IMR-90 (cell line): Measurements from ENCODE around the gene STAT1. TPM values are rescaled to one million over a fixed set of nuclear protein-coding genes. Genes with fewer than 3 reads are reported as not detected.

Experiments
- ATAC-seq: fragments of 200-7000 bp; cut with Tn5 transposase; 2 replicates; pipeline ENCODE4 v1.9.1; 2020; ENCODE audit warnings: low read depth, mild to moderate bottlenecking, moderate library complexity
- BruUV-seq: library from RNA; stranded (reverse); fragments of 400-500 nt; replicated peaks from 2 replicates; lab custom pipeline; 2021; lab: Mats Ljungman, UMichigan
- CTCF ChIA-PET: fragments of 300-600 bp; formaldehyde crosslinking; extraction: SDS; loops from one replicate; lab custom pipeline; 2021; ENCODE audit warnings: antibody characterized with exemption; lab: Yijun Ruan, JAX
- POLR2A ChIA-PET: fragments of 300-600 bp; sonication (Branson Sonifier 250); formaldehyde crosslinking; loops from one replicate; lab custom pipeline; 2022; ENCODE audit warnings: antibody characterized with exemption; ENCODE audit not compliant: unreplicated experiment; lab: Charles Lee
- DNase-seq: peaks from one replicate; pipeline ENCODE4 v3.0.0; 2013
- H2AFZ ChIP-seq: replicated peaks from 2 replicates; pipeline ENCODE3; 2013; ENCODE audit warnings: low read length, mild to moderate bottlenecking; ENCODE audit not compliant: poor library complexity
- H2AK5ac ChIP-seq: 2 replicates; pipeline ENCODE4 v1.6.1; 2013; ENCODE audit warnings: low read depth, low read length, inconsistent platforms
- H2AK9ac ChIP-seq: replicated peaks from 2 replicates; pipeline ENCODE3; 2013; ENCODE audit warnings: mild to moderate bottlenecking, low read depth, low read length, moderate library complexity; ENCODE audit not compliant: poor library complexity
- H2BK120ac ChIP-seq: 2 replicates; pipeline ENCODE4 v1.6.1; 2013; ENCODE audit warnings: low read depth, low read length, inconsistent platforms
- H2BK15ac ChIP-seq: 3 replicates; pipeline ENCODE4 v1.6.1; 2013; ENCODE audit warnings: low read depth, low read length, inconsistent platforms
- H2BK20ac ChIP-seq: 2 replicates; pipeline ENCODE4 v1.6.1; 2013; ENCODE audit warnings: low read depth, mild to moderate bottlenecking, inconsistent platforms, low read length, moderate library complexity
- H2BK5ac ChIP-seq: 2 replicates; pipeline ENCODE4 v1.6.1; 2013; ENCODE audit warnings: mild to moderate bottlenecking, low read depth, low read length, inconsistent platforms; ENCODE audit not compliant: poor library complexity, severe bottlenecking
- H3K14ac ChIP-seq: replicated peaks from 2 replicates; pipeline ENCODE4 v1.6.1; 2013; ENCODE audit warnings: low read depth, low read length, inconsistent platforms
- H3K18ac ChIP-seq: 2 replicates; pipeline ENCODE4 v1.6.1; 2013; ENCODE audit warnings: low read depth, low read length, control low read depth
- H3K23ac ChIP-seq: 2 replicates; pipeline ENCODE4 v1.6.1; 2013; ENCODE audit warnings: low read depth, low read length, inconsistent platforms
- H3K27ac ChIP-seq: 2 replicates; pipeline ENCODE4 v1.5.1; 2013; ENCODE audit warnings: mild to moderate bottlenecking, control low read depth, low read length; ENCODE audit not compliant: insufficient read depth
- H3K27me3 ChIP-seq: 2 replicates; pipeline ENCODE4 v1.6.1; 2013; ENCODE audit warnings: low read length; ENCODE audit not compliant: control insufficient read depth, insufficient read depth
- H3K36me3 ChIP-seq: 2 replicates; pipeline ENCODE4 v1.6.1; 2013; ENCODE audit warnings: low read length, mixed read lengths; ENCODE audit not compliant: control insufficient read depth, insufficient read depth
- H3K4ac ChIP-seq: 2 replicates; pipeline ENCODE4 v1.6.1; 2013; ENCODE audit warnings: low read depth, low read length, inconsistent platforms
- H3K4me1 ChIP-seq: 2 replicates; pipeline ENCODE4 v1.6.1; 2013; ENCODE audit warnings: low read length, mixed read lengths; ENCODE audit not compliant: control insufficient read depth, insufficient read depth
- H3K4me2 ChIP-seq: 2 replicates; pipeline ENCODE4 v1.6.1; 2013; ENCODE audit warnings: low read depth, mild to moderate bottlenecking, control low read depth, low read length, moderate library complexity
- H3K4me3 ChIP-seq: 2 replicates; pipeline ENCODE4 v1.5.1; 2013; ENCODE audit warnings: low read depth, mild to moderate bottlenecking, control low read depth, low read length, moderate library complexity; ENCODE audit not compliant: insufficient read depth
- H3K56ac ChIP-seq: 2 replicates; pipeline ENCODE4 v1.6.1; 2013; ENCODE audit warnings: low read length, inconsistent platforms; ENCODE audit not compliant: insufficient read depth; ENCODE audit errors: extremely low read depth
- H3K79me1 ChIP-seq, 2 experiments: 2 replicates each; pipeline ENCODE4 v1.6.1; 2013; ENCODE audit warnings: low read length in 2 of 2, inconsistent platforms in 1 of 2, low read depth in 1 of 2
- H3K9ac ChIP-seq: 2 replicates; pipeline ENCODE4 v1.6.1; 2013; ENCODE audit warnings: low read depth, low read length, control low read depth
- H3K9me1 ChIP-seq: 2 replicates; pipeline ENCODE4 v1.6.1; 2013; ENCODE audit warnings: low read length, inconsistent platforms; ENCODE audit not compliant: insufficient read depth
- H3K9me3 ChIP-seq: 2 replicates; pipeline ENCODE4 v1.6.1; 2013; ENCODE audit warnings: low read length; ENCODE audit not compliant: control insufficient read depth, insufficient read depth
- H4K20me1 ChIP-seq: 2 replicates; pipeline ENCODE4 v1.6.1; 2013; ENCODE audit warnings: low read length, inconsistent platforms; ENCODE audit not compliant: insufficient read depth
- H4K5ac ChIP-seq: 2 replicates; pipeline ENCODE4 v1.6.1; 2013; ENCODE audit warnings: mild to moderate bottlenecking, low read depth, low read length, control low read depth
- H4K8ac ChIP-seq, 2 experiments: 2 replicates each; pipeline ENCODE4 v1.6.1; 2013; ENCODE audit warnings: low read depth in 2 of 2, low read length in 2 of 2, control low read depth in 1 of 2, inconsistent platforms in 1 of 2
- H4K91ac ChIP-seq: 2 replicates; pipeline ENCODE4 v1.6.1; 2013; ENCODE audit warnings: low read depth, low read length, inconsistent platforms; ENCODE audit not compliant: insufficient read depth
- BHLHE40 ChIP-seq: fragments of 150-350 bp; IDR thresholded peaks from 2 replicates; pipeline ENCODE4 v1.6.1; 2016; ENCODE audit warnings: mild to moderate bottlenecking, low read depth, low read length
- CEBPB ChIP-seq: IDR thresholded peaks from 2 replicates; pipeline ENCODE4 v1.6.1; 2012; ENCODE audit warnings: low read depth, low read length, improper control_type of control experiment
- CHD1 ChIP-seq: IDR thresholded peaks from 2 replicates; pipeline ENCODE4 v1.6.1; 2012; ENCODE audit warnings: low read depth, low read length, improper control_type of control experiment
- FOS ChIP-seq: fragments of 150-350 bp; IDR thresholded peaks from 2 replicates; pipeline ENCODE4 v1.6.1; 2016; ENCODE audit warnings: low read depth, low read length
- MAFK ChIP-seq: IDR thresholded peaks from 2 replicates; pipeline ENCODE4 v1.6.1; 2012; ENCODE audit warnings: low read depth, low read length, improper control_type of control experiment
- MAZ ChIP-seq: IDR thresholded peaks from 2 replicates; pipeline ENCODE4 v1.6.1; 2012; ENCODE audit warnings: low read depth, mild to moderate bottlenecking, low read length, improper control_type of control experiment, moderate library complexity, borderline replicate concordance
- MXI1 ChIP-seq: IDR thresholded peaks from 2 replicates; pipeline ENCODE4 v1.6.1; 2012; ENCODE audit warnings: low read depth, mild to moderate bottlenecking, low read length, moderate library complexity, borderline replicate concordance
- NFE2L2 ChIP-seq: fragments of 150-350 bp; IDR thresholded peaks from 2 replicates; pipeline ENCODE4 v1.6.1; 2016; ENCODE audit warnings: low read depth, mild to moderate bottlenecking, low read length
- POLR2A ChIP-seq: IDR thresholded peaks from 2 replicates; pipeline ENCODE4 v1.6.1; 2012; ENCODE audit warnings: mild to moderate bottlenecking, low read depth, low read length
- RAD21 ChIP-seq: IDR thresholded peaks from 2 replicates; pipeline ENCODE4 v1.6.1; 2012; ENCODE audit warnings: low read length, improper control_type of control experiment
- RCOR1 ChIP-seq: IDR thresholded peaks from 2 replicates; pipeline ENCODE4 v1.6.1; 2012; ENCODE audit warnings: mild to moderate bottlenecking, low read length, improper control_type of control experiment; ENCODE audit not compliant: insufficient replicate concordance
- RFX5 ChIP-seq: IDR thresholded peaks from 2 replicates; pipeline ENCODE4 v1.8.0; 2012; ENCODE audit warnings: low read depth, mild to moderate bottlenecking, low read length, moderate library complexity
- SMC3 ChIP-seq: fragments of 150-350 bp; IDR thresholded peaks from 2 replicates; pipeline ENCODE4 v1.6.1; 2016; ENCODE audit warnings: low read depth, mild to moderate bottlenecking, antibody characterized with exemption, low read length, moderate library complexity
- WGBS, 2 experiments: methylation state at CpG; one replicate each; pipeline versions ENCODE4 v1.1.5 to v1.1.7; 2013; ENCODE audit warnings: missing lambda C conversion rate in 2 of 2; ENCODE audit not compliant: insufficient read length in 1 of 2; ENCODE audit errors: extremely low coverage in 2 of 2; 5-methylcytosine and 5-hydroxymethylcytosine counted together
- dilution Hi-C: fragments of 300-500 bp; cut with HindIII; formaldehyde crosslinking; loops from one replicate; pipeline ENCODE4 v1.14.3; 2018; ENCODE audit warnings: low sequenced_read_pairs; ENCODE audit not compliant: unreplicated experiment
- in situ Hi-C: fragments of 300-500 bp; cut with MboI; formaldehyde crosslinking; loops from 3 replicates; pipeline ENCODE4 v1.14.3; 2019; ENCODE audit warnings: low sequenced_read_pairs, inconsistent platforms, mixed read lengths
- intact Hi-C: fragments of 100-400 bp; cut with micrococcal nuclease; formaldehyde crosslinking; loops from 2 replicates; pipeline ENCODE4 v1.10.0; 2022
- polyA plus RNA-seq, 3 experiments: library from polyadenylated mRNA; depleted of rRNA; stranded (reverse); fragments of >200 nt; gene quantifications; 2 replicates each; pipeline ENCODE4 v1.2.3, GENCODE V29; 2012; ENCODE audit warnings: low replicate concordance in 1 of 3
- total RNA-seq: library from RNA; depleted of rRNA; stranded (reverse); fragments of >200 nt; gene quantifications from 2 replicates; pipeline ENCODE4 v1.2.3, GENCODE V29; 2012
- TF ChIP-seq, protein P1 (sequence below): fragments of 150-350 bp; IDR thresholded peaks from 2 replicates; pipeline ENCODE4 v1.6.1; 2016; ENCODE audit warnings: low read depth, mild to moderate bottlenecking, low read length, moderate library complexity, borderline replicate concordance
- TF ChIP-seq, protein P2 (sequence below): fragments of 150-350 bp; IDR thresholded peaks from 2 replicates; pipeline ENCODE4 v1.6.1; 2017; ENCODE audit warnings: mild to moderate bottlenecking, antibody characterized with exemption, low read length, low read depth
- TF ChIP-seq, protein P3 (sequence below): conservative IDR thresholded peaks from 2 replicates; pipeline ENCODE4 v1.5.1; 2012; ENCODE audit warnings: mild to moderate bottlenecking, low read depth, low read length, improper control_type of control experiment

Gene STAT1
- total and polyA plus RNA-seq, 2 of the 4 experiments (the other 2 are of a cell fraction), result 43.2 to 67.9 TPM

DNA sequence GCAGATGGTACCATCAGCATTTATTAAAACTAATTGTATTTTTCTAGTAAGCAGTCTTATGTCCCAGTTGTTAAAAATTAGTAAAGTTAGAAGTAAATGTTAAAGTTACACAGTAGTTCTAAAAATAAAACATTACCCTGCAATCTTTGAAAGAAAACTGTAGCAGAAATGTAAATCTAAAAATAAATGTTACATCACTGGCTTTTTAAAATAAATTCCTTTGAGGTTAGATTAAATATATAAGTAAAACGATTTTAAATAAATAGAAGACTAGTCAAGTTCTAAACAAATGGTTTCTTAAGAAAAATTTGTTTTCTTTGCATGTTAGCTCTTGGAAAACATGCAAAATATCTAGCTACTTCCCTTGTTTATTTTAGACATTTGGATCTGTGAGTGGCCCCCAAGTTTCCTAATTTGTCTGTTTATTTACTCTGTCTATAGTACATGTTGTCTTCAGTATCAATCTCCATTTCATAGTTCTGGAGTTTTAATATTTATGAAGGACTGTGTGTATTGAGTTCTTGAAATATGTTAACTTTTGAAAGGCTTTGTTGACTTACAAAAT, 75.1 kb downstream of the STAT1 start:
- H2AFZ ChIP-seq, result no peak overlapping the region
- no peak overlapping the region for H3K9ac ChIP-seq
- no peaks in the 10 kb centered on the region for H3K9me1 ChIP-seq
- no peak overlapping the region for H2AK9ac ChIP-seq
- no peak overlapping the region for H3K56ac ChIP-seq
- H2BK5ac ChIP-seq, result peak overlapping the region; percentile 33
- no peaks in the 10 kb centered on the region; a peak in 1 of 4 replicates for H3K79me1 ChIP-seq
- H2BK20ac ChIP-seq, result no peak overlapping the region
- H3K18ac ChIP-seq, result no peak overlapping the region
- BruUV-seq, result no TSS peak
- no CpG with 5 or more reads among the region's 1 CpG for WGBS, 2 experiments
- H3K23ac ChIP-seq, result no peak overlapping the region
- in situ Hi-C loops, result no loop called here
- intact Hi-C loops, result no loop called here
- no peaks in the 10 kb centered on the region for H3K36me3 ChIP-seq
- no peaks in the 10 kb centered on the region for H3K27me3 ChIP-seq
- dilution Hi-C loops, result no loop called here
- ATAC-seq (peak; percentile 54), DNase-seq (peak; percentile 47)
- H2BK120ac ChIP-seq, result no peak overlapping the region
- no peak overlapping the region for H4K8ac ChIP-seq
- H3K14ac ChIP-seq, result no peak overlapping the region
- ChIA-PET POLR2A (no interaction called here), CTCF (interaction anchor here (1.1 kb wide), 1 partner anchor 9 kb away, joined by 4 read pairs; no protein-coding TSS in a partner anchor)
- TF ChIP-seq RCOR1, result no peak
- TF ChIP-seq MXI1, result no peak
- TF ChIP-seq RAD21, result no peak
- no peak for TF ChIP-seq RFX5
- no peak for TF ChIP-seq MAZ
- TF ChIP-seq, protein P1, sequence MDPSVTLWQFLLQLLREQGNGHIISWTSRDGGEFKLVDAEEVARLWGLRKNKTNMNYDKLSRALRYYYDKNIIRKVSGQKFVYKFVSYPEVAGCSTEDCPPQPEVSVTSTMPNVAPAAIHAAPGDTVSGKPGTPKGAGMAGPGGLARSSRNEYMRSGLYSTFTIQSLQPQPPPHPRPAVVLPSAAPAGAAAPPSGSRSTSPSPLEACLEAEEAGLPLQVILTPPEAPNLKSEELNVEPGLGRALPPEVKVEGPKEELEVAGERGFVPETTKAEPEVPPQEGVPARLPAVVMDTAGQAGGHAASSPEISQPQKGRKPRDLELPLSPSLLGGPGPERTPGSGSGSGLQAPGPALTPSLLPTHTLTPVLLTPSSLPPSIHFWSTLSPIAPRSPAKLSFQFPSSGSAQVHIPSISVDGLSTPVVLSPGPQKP, result no peak
- no peak for TF ChIP-seq BHLHE40
- TF ChIP-seq FOS, result no peak
- TF ChIP-seq SMC3, result no peak
- TF ChIP-seq, protein P2, sequence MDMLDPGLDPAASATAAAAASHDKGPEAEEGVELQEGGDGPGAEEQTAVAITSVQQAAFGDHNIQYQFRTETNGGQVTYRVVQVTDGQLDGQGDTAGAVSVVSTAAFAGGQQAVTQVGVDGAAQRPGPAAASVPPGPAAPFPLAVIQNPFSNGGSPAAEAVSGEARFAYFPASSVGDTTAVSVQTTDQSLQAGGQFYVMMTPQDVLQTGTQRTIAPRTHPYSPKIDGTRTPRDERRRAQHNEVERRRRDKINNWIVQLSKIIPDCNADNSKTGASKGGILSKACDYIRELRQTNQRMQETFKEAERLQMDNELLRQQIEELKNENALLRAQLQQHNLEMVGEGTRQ, result no peak
- no peak for TF ChIP-seq MAFK
- TF ChIP-seq, protein P3, sequence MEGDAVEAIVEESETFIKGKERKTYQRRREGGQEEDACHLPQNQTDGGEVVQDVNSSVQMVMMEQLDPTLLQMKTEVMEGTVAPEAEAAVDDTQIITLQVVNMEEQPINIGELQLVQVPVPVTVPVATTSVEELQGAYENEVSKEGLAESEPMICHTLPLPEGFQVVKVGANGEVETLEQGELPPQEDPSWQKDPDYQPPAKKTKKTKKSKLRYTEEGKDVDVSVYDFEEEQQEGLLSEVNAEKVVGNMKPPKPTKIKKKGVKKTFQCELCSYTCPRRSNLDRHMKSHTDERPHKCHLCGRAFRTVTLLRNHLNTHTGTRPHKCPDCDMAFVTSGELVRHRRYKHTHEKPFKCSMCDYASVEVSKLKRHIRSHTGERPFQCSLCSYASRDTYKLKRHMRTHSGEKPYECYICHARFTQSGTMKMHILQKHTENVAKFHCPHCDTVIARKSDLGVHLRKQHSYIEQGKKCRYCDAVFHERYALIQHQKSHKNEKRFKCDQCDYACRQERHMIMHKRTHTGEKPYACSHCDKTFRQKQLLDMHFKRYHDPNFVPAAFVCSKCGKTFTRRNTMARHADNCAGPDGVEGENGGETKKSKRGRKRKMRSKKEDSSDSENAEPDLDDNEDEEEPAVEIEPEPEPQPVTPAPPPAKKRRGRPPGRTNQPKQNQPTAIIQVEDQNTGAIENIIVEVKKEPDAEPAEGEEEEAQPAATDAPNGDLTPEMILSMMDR, result no peak
- TF ChIP-seq POLR2A, result no peak
- no peak for TF ChIP-seq CEBPB
- TF ChIP-seq CHD1, result no peak
- TF ChIP-seq NFE2L2, result no peak
- no peak overlapping the region for H2AK5ac ChIP-seq
- no peaks in the 10 kb centered on the region for H3K4me1 ChIP-seq
- no peak overlapping the region for H3K27ac ChIP-seq
- no peak overlapping the region for H4K91ac ChIP-seq
- H4K20me1 ChIP-seq, result peaks cover 4% of the 10 kb centered on the region; the same call in 1 of the 2 replicates
- no peak overlapping the region for H3K4me3 ChIP-seq
- H3K9me3 ChIP-seq, result no peaks in the 10 kb centered on the region
- H3K4me2 ChIP-seq, result 0 out of 2 replicates have a peak overlapping the region, but pooled peaks have one; percentile 39
- H3K4ac ChIP-seq, result no peak overlapping the region; the same call in 1 of the 2 replicates
- no peak overlapping the region for H4K5ac ChIP-seq
- H2BK15ac ChIP-seq, result no peak overlapping the region
